Measurements from ENCODE around the gene GPR137.
"Not testable (repeated sequence)": the region's sequence is repeated elsewhere in the genome, so short reads cannot be mapped to it uniquely, and the experiment has no call there.

GPR137 gene

GRCh38 chr11:64245401-64245796 is 40.2 kb upstream of the GPR137 start:
- peak overlapping the region; percentile 79 for H3K27ac ChIP-seq (ENCODE audit: low read length, poor library complexity, severe bottlenecking)
- peak overlapping the region in 1 of 2 experiments; percentile 83 for H3K14ac ChIP-seq (ENCODE audit: low read length in 2 of 2)
- peak overlapping the region; percentile 55 for H2BK120ac ChIP-seq (ENCODE audit: low read depth, low read length)
- peaks cover 37% of the 10 kb centered on the region for H3K4me1 ChIP-seq (ENCODE audit: control insufficient read depth, insufficient read depth, low read depth, low read length)
- H2BK12ac ChIP-seq (ENCODE audit: low read length in 2 of 2): peak overlapping the region in 1 of 2 experiments; percentile 87
- peaks cover 14 to 26% of the 10 kb centered on the region in 2 experiments for H3K36me3 ChIP-seq (ENCODE audit: control insufficient read depth in 1 of 2, insufficient read depth in 2 of 2, low read depth in 1 of 2, low read length in 2 of 2)
- H3K27me3 ChIP-seq (ENCODE audit: control insufficient read depth in 1 of 2, insufficient read depth in 1 of 2, low read length in 2 of 2): no peaks in the 10 kb centered on the region
- WGBS: 33% methylated on average over 2 of the region's 6 CpGs
- peak overlapping the region; percentile 93 for H3K9ac ChIP-seq (ENCODE audit: low read length)
- H3K9me3 ChIP-seq (ENCODE audit: control insufficient read depth, low read length): no peaks in the 10 kb centered on the region
- peak overlapping the region; percentile 46 to 91 for H3K18ac ChIP-seq (ENCODE audit: low read depth in 1 of 2, low read length in 2 of 2)
- H4K91ac ChIP-seq (ENCODE audit: low read length): peak overlapping the region; percentile 95
- peaks cover 3% of the 10 kb centered on the region for H3K79me1 ChIP-seq (replicated peaks; ENCODE audit: low read length, poor library complexity, severe bottlenecking)
- peak overlapping the region; percentile 75 to 95 for H3K4me3 ChIP-seq (ENCODE audit: insufficient read depth in 1 of 2, low read depth in 1 of 2, low read length in 2 of 2)
- H3K4me2 ChIP-seq (ENCODE audit: low read length, poor library complexity, severe bottlenecking): peak overlapping the region; percentile 89
- peak overlapping the region; percentile 10 for H2BK5ac ChIP-seq (ENCODE audit: low read depth, low read length, poor library complexity, severe bottlenecking)
- peak overlapping the region; percentile 33 for H4K8ac ChIP-seq (ENCODE audit: low read length)
- H2AFZ ChIP-seq (ENCODE audit: low read depth, low read length): no peak overlapping the region
- H2BK15ac ChIP-seq (ENCODE audit: low read depth, poor library complexity, severe bottlenecking): no peak overlapping the region
- no peak for DNase-seq
- no peak overlapping the region for H2AK5ac ChIP-seq (ENCODE audit: low read length, severe bottlenecking)
- H3K4ac ChIP-seq (ENCODE audit: low read depth in 1 of 2, low read length in 2 of 2): peak overlapping the region; percentile 96
- H3K23ac ChIP-seq (ENCODE audit: low read length in 2 of 2): no peak overlapping the region

DNA sequence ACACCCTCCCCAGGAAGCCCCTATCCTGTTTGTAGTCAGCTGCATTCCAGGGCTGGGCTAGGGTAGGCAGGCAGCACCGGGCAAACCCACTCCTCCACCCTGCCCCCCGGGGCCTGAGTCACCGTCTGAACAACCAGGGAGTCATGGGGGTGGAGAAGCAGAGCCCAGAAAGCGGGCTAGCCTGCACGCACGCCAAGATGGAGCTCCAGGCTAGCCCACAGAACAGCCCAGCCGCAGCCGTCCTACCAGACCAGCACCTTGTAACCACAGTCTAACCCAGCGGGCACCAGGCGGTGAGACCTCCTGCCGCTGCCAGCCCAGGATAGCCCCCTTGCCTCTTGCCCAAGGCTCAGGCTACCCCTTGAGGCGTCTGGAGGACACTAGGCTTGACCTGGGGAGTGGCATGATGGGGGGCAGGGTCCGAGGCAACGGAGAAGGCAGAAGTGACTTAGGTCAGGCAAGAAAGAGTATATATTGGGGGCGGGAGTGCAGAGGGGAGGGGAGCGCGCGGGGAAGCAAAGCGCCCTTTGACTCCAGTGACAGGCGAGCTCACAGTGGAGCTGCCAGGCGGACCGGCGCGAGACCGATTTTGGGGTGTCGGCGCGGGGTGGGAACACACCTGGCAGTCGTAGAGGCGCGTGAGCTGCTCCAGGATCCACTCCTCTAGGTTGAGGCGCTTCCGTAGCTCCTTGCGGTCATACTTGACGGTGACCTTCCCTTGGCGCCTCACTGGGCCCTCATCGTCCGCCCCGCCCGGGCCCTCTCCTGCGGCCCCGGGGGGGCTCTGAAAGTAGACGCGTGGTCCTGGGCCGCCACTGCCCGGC is 39.6 kb upstream of the GPR137 start:
- peak overlapping the region; percentile 82 for H2BK120ac ChIP-seq (ENCODE audit: low read depth, low read length)
- H3K4me2 ChIP-seq (ENCODE audit: low read length, poor library complexity, severe bottlenecking): peak overlapping the region; percentile 89
- H4K8ac ChIP-seq (ENCODE audit: low read length): peak overlapping the region; percentile 33
- H3K36me3 ChIP-seq (ENCODE audit: control insufficient read depth in 1 of 2, insufficient read depth in 2 of 2, low read depth in 1 of 2, low read length in 2 of 2): peaks cover 14 to 26% of the 10 kb centered on the region in 2 experiments
- H2AFZ ChIP-seq (ENCODE audit: low read depth, low read length): no peak overlapping the region
- no peaks in the 10 kb centered on the region for H3K27me3 ChIP-seq (ENCODE audit: control insufficient read depth in 1 of 2, insufficient read depth in 1 of 2, low read length in 2 of 2)
- peak overlapping the region; percentile 30 for H2BK15ac ChIP-seq (ENCODE audit: low read depth, poor library complexity, severe bottlenecking)
- peak; percentile 93 for DNase-seq
- H3K4me1 ChIP-seq (ENCODE audit: control insufficient read depth, insufficient read depth, low read depth, low read length): peaks cover 40% of the 10 kb centered on the region
- H3K4me3 ChIP-seq (ENCODE audit: insufficient read depth in 1 of 2, low read depth in 1 of 2, low read length in 2 of 2): peak overlapping the region; percentile 75 to 95
- peak overlapping the region; percentile 93 for H3K9ac ChIP-seq (ENCODE audit: low read length)
- H3K4ac ChIP-seq (ENCODE audit: low read depth in 1 of 2, low read length in 2 of 2): peak overlapping the region; percentile 96
- peak overlapping the region; percentile 95 for H4K91ac ChIP-seq (ENCODE audit: low read length)
- peak overlapping the region; percentile 6 for H2AK5ac ChIP-seq (ENCODE audit: low read length, severe bottlenecking)
- peak overlapping the region in 1 of 2 experiments; percentile 90 for H3K23ac ChIP-seq (ENCODE audit: low read length in 2 of 2)
- H3K9me3 ChIP-seq (ENCODE audit: control insufficient read depth, low read length): no peaks in the 10 kb centered on the region
- WGBS: 2% methylated on average over 32 of the region's 46 CpGs
- peak overlapping the region; percentile 68 to 91 for H3K18ac ChIP-seq (ENCODE audit: low read depth in 1 of 2, low read length in 2 of 2)
- H2BK5ac ChIP-seq (ENCODE audit: low read depth, low read length, poor library complexity, severe bottlenecking): peak overlapping the region; percentile 10
- H3K14ac ChIP-seq (ENCODE audit: low read length in 2 of 2): peak overlapping the region in 1 of 2 experiments; percentile 98
- H2BK12ac ChIP-seq (ENCODE audit: low read length in 2 of 2): peak overlapping the region; percentile 69 to 87
- peaks cover 5% of the 10 kb centered on the region for H3K79me1 ChIP-seq (replicated peaks; ENCODE audit: low read length, poor library complexity, severe bottlenecking)
- peak overlapping the region; percentile 79 for H3K27ac ChIP-seq (ENCODE audit: low read length, poor library complexity, severe bottlenecking)

- H2AFZ ChIP-seq (ENCODE audit: low read depth, low read length); H3K79me1 ChIP-seq (replicated peaks; ENCODE audit: low read length, poor library complexity, severe bottlenecking); H2BK5ac ChIP-seq (ENCODE audit: low read depth, low read length, poor library complexity, severe bottlenecking); H3K9me3 ChIP-seq (ENCODE audit: control insufficient read depth, low read length); H3K4me2 ChIP-seq (ENCODE audit: low read length, poor library complexity, severe bottlenecking); H4K91ac ChIP-seq (ENCODE audit: low read length); H3K27me3 ChIP-seq (ENCODE audit: control insufficient read depth in 1 of 2, insufficient read depth in 1 of 2, low read length in 2 of 2); H3K18ac ChIP-seq (ENCODE audit: low read depth in 1 of 2, low read length in 2 of 2); DNase-seq; H4K8ac ChIP-seq (ENCODE audit: low read length); H3K23ac ChIP-seq (ENCODE audit: low read length in 2 of 2); H2BK12ac ChIP-seq (ENCODE audit: low read length in 2 of 2); H2AK5ac ChIP-seq (ENCODE audit: low read length, severe bottlenecking); H3K27ac ChIP-seq (ENCODE audit: low read length, poor library complexity, severe bottlenecking); H2BK15ac ChIP-seq (ENCODE audit: low read depth, poor library complexity, severe bottlenecking); H3K14ac ChIP-seq (ENCODE audit: low read length in 2 of 2); H2BK120ac ChIP-seq (ENCODE audit: low read depth, low read length): not testable (repeated sequence)
- H3K4me3 ChIP-seq (ENCODE audit: insufficient read depth in 1 of 2, low read depth in 1 of 2, low read length in 2 of 2): peak overlapping the region; percentile 75 to 95
- WGBS: 0% methylated on average over 1 of the region's 43 CpGs
- peak overlapping the region; percentile 93 for H3K9ac ChIP-seq (ENCODE audit: low read length)
- H3K36me3 ChIP-seq (ENCODE audit: control insufficient read depth in 1 of 2, insufficient read depth in 2 of 2, low read depth in 1 of 2, low read length in 2 of 2): peaks cover 14 to 26% of the 10 kb centered on the region in 2 experiments
- H3K4ac ChIP-seq (ENCODE audit: low read depth in 1 of 2, low read length in 2 of 2): peak overlapping the region in 1 of 2 experiments; percentile 96
- H3K4me1 ChIP-seq (ENCODE audit: control insufficient read depth, insufficient read depth, low read depth, low read length): peaks cover 42% of the 10 kb centered on the region
Observed at GRCh38 chr11:64246621-64246870, 39.1 kb upstream of the GPR137 start.

GRCh38 chr11:64246871-64247728 is 38.5 kb upstream of the GPR137 start, which contains the start of gene PPP1R14B:
Gene PPP1R14B (minus strand): TSS chr11:64246943. CDS start chr11:64246673, 270 bp downstream.
- Histone ChIP-seq H3K4me1 (ENCODE audit: control insufficient read depth, insufficient read depth, low read depth, low read length) (peaks cover 44% of the 10 kb centered on the region), H3K9me3 (ENCODE audit: control insufficient read depth, low read length) (no peaks in the 10 kb centered on the region), H3K27ac (ENCODE audit: low read length, poor library complexity, severe bottlenecking) (peak within 1 kb of the TSS; percentile 90), H3K14ac (ENCODE audit: low read length in 2 of 2) (peak within 1 kb of the TSS in 1 of 2 experiments; percentile 98), H3K4me2 (ENCODE audit: low read length, poor library complexity, severe bottlenecking) (peak within 1 kb of the TSS; percentile 89), H2BK120ac (ENCODE audit: low read depth, low read length) (peak within 1 kb of the TSS; percentile 95), H2AK5ac (ENCODE audit: low read length, severe bottlenecking) (peak within 1 kb of the TSS; percentile 6), H2BK5ac (ENCODE audit: low read depth, low read length, poor library complexity, severe bottlenecking) (peak within 1 kb of the TSS; percentile 34), H3K23ac (ENCODE audit: low read length in 2 of 2) (peak within 1 kb of the TSS in 1 of 2 experiments; percentile 90), H4K8ac (ENCODE audit: low read length) (peak within 1 kb of the TSS; percentile 96), H3K4ac (ENCODE audit: low read depth in 1 of 2, low read length in 2 of 2) (peak within 1 kb of the TSS; percentile 96), H2BK12ac (ENCODE audit: low read length in 2 of 2) (peak within 1 kb of the TSS; percentile 70 to 87), H4K91ac (ENCODE audit: low read length) (peak within 1 kb of the TSS; percentile 95), H3K4me3 (ENCODE audit: insufficient read depth in 1 of 2, low read depth in 1 of 2, low read length in 2 of 2) (peak within 1 kb of the TSS; percentile 75 to 98), H3K27me3 (ENCODE audit: control insufficient read depth in 1 of 2, insufficient read depth in 1 of 2, low read length in 2 of 2) (no peaks in the 10 kb centered on the region), H3K79me1 (replicated peaks; ENCODE audit: low read length, poor library complexity, severe bottlenecking) (peaks cover 7% of the 10 kb centered on the region), H2AFZ (ENCODE audit: low read depth, low read length) (peak within 1 kb of the TSS; percentile 36), H3K9ac (ENCODE audit: low read length) (peak within 1 kb of the TSS; percentile 93), H3K36me3 (ENCODE audit: control insufficient read depth in 1 of 2, insufficient read depth in 2 of 2, low read depth in 1 of 2, low read length in 2 of 2) (peaks cover 14 to 26% of the 10 kb centered on the region in 2 experiments), H3K18ac (ENCODE audit: low read depth in 1 of 2, low read length in 2 of 2) (peak within 1 kb of the TSS; percentile 94 to 99), H2BK15ac (ENCODE audit: low read depth, poor library complexity, severe bottlenecking) (peak within 1 kb of the TSS; percentile 66)
- under 1% methylated on average over 54 of the region's 74 CpGs for WGBS
- DNase-seq: peak; percentile 94

All from mesenchymal stem cell (in vitro differentiated cells and primary cell).